GM12873 (cell line): Measurements from ENCODE around the gene LDLRAD4.

Experiments used
- CTCF ChIP-seq: IDR thresholded peaks from 2 replicates; pipeline ENCODE4 v1.5.1; 2012; ENCODE audit warnings: low read depth, mild to moderate bottlenecking, moderate library complexity, low read length, control low read depth; ENCODE audit not compliant: insufficient read depth; ENCODE audit errors: missing control alignments

LDLRAD4 gene

GRCh38 chr18:13580351-13580750 lies 361.8 kb downstream of the LDLRAD4 start:
- no peak for TF ChIP-seq CTCF

GRCh38 chr18:13580991-13581390 lies 362.4 kb downstream of the LDLRAD4 start:
- no peak for TF ChIP-seq CTCF

- TF ChIP-seq CTCF = no peak
These were observed 363.1 kb downstream of the LDLRAD4 start for GRCh38 chr18:13581496-13582177.

GRCh38 chr18:13582178-13582670 lies 363.7 kb downstream of the LDLRAD4 start:
- no peak for TF ChIP-seq CTCF

GRCh38 chr18:13583576-13584550 lies 365.3 kb downstream of the LDLRAD4 start:
- no peak for TF ChIP-seq CTCF

GRCh38 chr18:13584825-13585224 lies 366.3 kb downstream of the LDLRAD4 start:
- no peak for TF ChIP-seq CTCF
